Immature natural killer cell (primary cell): Measurements from ENCODE around the gene SAMD8. TPM values are rescaled to one million over a fixed set of nuclear protein-coding genes. Genes with fewer than 3 reads are reported as not detected.
A peak's percentile ranks its signal among the peaks of the same experiment; 100 is the strongest.

Source experiments
- DNase-seq, 3 donors: peaks; one replicate each; pipeline ENCODE4 v3.0.0; 2022; ENCODE audit warnings: mixed read lengths in 1 of 3
- H3K27ac Mint-ChIP-seq, 6 donors: one replicate each; pipeline ENCODE4 v1.8.0; 2020; ENCODE audit warnings: mixed read lengths in 6 of 6, mild to moderate bottlenecking in 5 of 6, inconsistent platforms in 4 of 6, moderate library complexity in 3 of 6
- H3K27me3 Mint-ChIP-seq, 3 donors: one replicate each; pipeline ENCODE4 v1.8.0; 2020 to 2021; ENCODE audit warnings: low read depth in 3 of 3, mild to moderate bottlenecking in 3 of 3, mixed read lengths in 3 of 3, moderate library complexity in 3 of 3, inconsistent platforms in 1 of 3
- H3K36me3 Mint-ChIP-seq, 3 donors: one replicate each; pipeline ENCODE4 v1.8.0; 2020; ENCODE audit warnings: mixed read lengths in 3 of 3, inconsistent platforms in 2 of 3, mild to moderate bottlenecking in 2 of 3
- H3K4me1 Mint-ChIP-seq, 2 donors: one replicate each; pipeline ENCODE4 v1.8.0; 2020; ENCODE audit warnings: inconsistent platforms in 2 of 2, mild to moderate bottlenecking in 2 of 2, mixed read lengths in 2 of 2, moderate library complexity in 1 of 2
- H3K4me3 Mint-ChIP-seq, 5 donors: one replicate each; pipeline ENCODE4 v1.8.0; 2020; ENCODE audit warnings: mild to moderate bottlenecking in 5 of 5, mixed read lengths in 5 of 5, inconsistent platforms in 3 of 5, moderate library complexity in 3 of 5
- H3K9me3 Mint-ChIP-seq, 6 donors: one replicate each; pipeline ENCODE4 v1.8.0; 2020; ENCODE audit warnings: mild to moderate bottlenecking in 6 of 6, mixed read lengths in 6 of 6, inconsistent platforms in 4 of 6, moderate library complexity in 3 of 6
- polyA plus RNA-seq, 3 donors: library from polyadenylated mRNA; unstranded; fragments of 300-500 nt; fragmentation: Illumina TruSeq; gene quantifications; one replicate each; pipeline ENCODE4 v1.2.3, GENCODE V29; 2021

Gene SAMD8
- polyA plus RNA-seq, 3 donors from 2014 or later = 5.2 to 12.6 (median 9.8) TPM

DNA sequence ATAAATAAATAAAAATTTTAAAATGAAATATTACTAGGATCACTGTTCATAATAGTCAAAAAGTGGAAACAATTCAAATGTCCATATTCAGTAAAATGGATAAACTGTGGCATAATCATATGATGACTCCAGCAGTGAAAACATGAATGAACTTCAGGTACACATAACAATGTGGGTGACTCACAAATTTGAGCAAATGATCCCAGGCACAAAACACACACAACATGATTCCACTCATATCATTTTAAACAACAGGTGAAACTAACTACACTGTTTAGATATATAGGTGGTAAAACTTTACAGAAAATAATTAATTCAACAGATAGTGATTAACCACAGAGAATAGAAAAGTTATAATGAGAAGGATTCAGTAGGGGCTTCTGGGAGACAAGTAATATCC, 14.7 kb upstream of the SAMD8 start:
- Mint-ChIP-seq H3K4me1 (no peaks in the 10 kb centered on the region), H3K27ac (no peak overlapping the region), H3K4me3 (no peak overlapping the region)

DNA sequence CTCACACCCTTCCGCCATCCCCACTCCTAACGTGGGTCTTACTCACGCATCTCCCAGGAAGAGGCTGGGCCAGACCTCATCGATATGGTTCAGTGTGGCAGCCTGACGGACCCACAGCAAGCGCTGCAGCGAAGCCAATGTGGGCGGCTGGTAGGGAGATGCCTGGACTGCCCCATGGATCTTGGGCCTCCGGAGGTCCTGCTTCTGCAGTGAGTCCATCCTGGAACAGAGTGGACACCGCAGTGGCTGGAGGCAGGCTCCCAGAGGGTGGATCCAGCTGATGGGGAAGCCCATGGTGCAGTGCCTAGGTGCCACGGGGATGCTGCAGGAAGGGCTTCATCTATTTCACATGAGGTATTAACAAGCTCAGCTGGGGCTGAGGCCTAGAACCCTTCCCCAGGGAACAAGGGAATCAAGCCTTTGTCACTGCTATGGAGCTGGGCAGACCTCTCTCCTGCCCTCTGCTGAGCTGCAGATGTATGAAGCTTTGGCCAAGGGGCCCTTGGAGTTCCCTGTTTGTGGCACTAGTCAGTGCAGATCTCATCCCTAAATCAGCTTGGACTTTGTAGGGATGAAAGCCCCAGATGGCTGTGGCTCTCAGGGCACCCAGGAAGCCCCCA, 13.7 kb upstream of the SAMD8 start:
- Mint-ChIP-seq H3K4me3 (no peak overlapping the region), H3K36me3 (no peaks in the 10 kb centered on the region), H3K27me3 (peaks cover 0 to 6% (median 4%) of the 10 kb centered on the region in 3 donors), H3K27ac (no peak overlapping the region), H3K4me1 (no peaks in the 10 kb centered on the region), H3K9me3 (no peaks in the 10 kb centered on the region)
- no peak for DNase-seq

More for the DNA sequence above, 14.7 kb upstream of the SAMD8 start:
- Mint-ChIP-seq H3K27me3 (peaks cover 0 to 4% (median 0%) of the 10 kb centered on the region in 3 donors), H3K9me3 (no peaks in the 10 kb centered on the region), H3K36me3 (no peaks in the 10 kb centered on the region)
- DNase-seq = no peak

DNA sequence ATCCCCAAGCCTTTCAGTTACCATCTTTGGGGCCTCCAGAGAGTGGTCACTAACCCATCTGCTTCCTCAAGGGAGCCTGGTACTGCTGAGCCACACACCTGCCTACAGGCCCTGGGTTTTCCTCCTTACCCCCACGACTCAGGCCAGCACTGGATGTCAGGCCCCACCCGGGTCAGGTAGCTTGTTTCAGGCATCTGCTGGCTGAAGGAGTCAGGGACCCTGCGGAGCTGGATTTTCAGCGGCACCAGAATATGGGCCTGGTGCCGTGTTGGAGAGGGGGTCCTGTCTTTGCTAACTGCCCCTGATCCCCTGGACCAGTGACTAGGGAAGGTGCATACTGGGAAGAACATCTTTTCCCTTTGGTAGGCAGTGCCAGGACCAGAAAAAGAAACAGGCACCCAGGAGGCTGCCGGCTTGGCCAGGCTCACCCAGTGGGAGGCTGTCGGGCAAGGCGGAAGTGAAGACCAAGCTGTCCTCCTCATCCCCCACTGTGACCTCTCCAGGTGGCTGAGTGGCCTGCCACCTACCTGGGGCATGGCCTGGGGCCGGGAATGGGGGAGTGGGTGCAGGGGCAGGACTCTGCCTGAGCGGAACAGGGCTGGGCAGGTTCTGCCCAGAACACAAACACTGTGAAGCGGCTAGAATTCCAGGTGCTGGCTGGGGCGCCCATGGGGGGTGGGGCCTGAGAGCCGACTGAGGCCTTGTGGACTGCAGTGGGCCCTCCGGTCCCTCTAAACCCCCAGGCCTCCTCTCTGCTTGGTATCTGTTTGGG, 12.4 kb upstream of the SAMD8 start:
- H3K27ac Mint-ChIP-seq = no peak overlapping the region
- no peak for DNase-seq
- H3K9me3 Mint-ChIP-seq = no peaks in the 10 kb centered on the region

DNA sequence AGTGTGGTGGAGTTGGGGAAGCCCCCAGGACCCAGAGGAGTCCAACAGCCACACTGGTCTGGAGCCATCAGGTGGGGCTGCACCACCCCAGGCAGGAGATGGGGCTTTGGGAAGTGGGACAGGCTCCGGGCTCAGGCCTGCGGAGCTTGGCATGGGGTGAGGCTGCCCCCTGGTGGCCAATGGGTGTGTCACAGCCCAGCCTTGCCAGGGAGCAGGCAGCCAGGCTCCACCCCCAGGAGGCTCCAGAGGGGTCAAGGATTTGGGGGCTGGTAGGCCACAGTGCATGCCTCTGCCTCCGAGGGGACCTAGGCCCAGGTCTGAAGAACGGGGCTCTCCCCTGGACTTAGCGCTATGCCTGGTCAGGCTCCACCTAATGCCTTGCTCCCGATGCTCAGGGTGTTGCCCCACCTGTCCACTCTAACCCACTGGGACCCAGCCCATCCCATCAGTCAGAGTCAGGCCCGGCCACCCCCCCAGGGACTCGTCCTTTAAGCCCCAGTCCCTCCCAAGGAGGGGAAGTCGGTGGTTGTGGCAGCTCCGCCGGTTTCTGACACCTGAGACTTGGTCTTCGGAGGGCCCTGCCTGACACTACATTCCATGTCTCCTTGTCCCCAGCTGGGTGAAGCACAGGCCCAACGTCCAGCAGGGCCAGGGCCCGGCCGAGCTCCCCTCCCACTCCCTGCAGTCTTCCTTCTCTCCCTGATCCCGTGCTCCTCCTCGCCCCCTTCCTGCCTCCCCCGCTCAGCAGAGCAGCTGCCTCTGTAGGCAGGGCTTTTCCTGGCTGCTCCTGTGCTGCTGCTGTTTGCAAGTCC, 11.3 kb upstream of the SAMD8 start:
- Mint-ChIP-seq H3K4me3 (no peak overlapping the region), H3K4me1 (no peaks in the 10 kb centered on the region), H3K27ac (no peak overlapping the region), H3K36me3 (no peaks in the 10 kb centered on the region), H3K27me3 (peaks cover 0 to 6% (median 4%) of the 10 kb centered on the region in 3 donors), H3K9me3 (no peaks in the 10 kb centered on the region)
- peak; percentile 73 to 76 (median 73) for DNase-seq

More for the DNA sequence above, 12.4 kb upstream of the SAMD8 start:
- Mint-ChIP-seq H3K36me3 (no peaks in the 10 kb centered on the region), H3K4me3 (no peak overlapping the region), H3K27me3 (peaks cover 0 to 6% (median 4%) of the 10 kb centered on the region in 3 donors), H3K4me1 (no peaks in the 10 kb centered on the region)

DNA sequence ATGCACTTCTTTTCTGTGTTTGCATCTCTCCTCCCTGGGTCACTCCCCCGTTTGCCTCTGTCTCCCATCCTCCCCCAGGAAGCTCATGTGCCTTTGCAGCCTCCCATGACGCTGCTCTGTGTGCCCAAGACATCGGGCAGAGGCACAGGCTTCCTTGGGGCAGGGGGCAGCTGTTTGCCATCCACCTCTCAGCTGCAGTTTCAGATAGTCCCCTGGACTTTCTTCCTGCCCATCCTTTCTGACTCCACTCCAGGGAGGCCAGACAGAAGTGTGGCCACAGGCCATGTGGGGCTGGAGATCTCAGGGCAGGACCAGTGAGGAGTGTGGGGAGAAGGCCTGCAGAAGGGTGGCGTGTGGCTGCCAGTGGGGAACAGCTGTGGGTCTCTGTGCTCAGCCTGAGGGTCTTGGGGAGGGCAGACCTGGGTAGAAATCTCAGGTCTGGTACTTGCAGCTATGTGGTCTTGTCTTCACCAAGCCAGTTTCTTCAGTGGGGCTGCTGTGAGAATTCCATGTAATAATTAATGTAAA, 10.6 kb upstream of the SAMD8 start:
- Mint-ChIP-seq H3K27me3 (peaks cover 0 to 6% (median 4%) of the 10 kb centered on the region in 3 donors), H3K9me3 (no peaks in the 10 kb centered on the region), H3K36me3 (no peaks in the 10 kb centered on the region), H3K27ac (no peak overlapping the region), H3K4me1 (no peaks in the 10 kb centered on the region), H3K4me3 (no peak overlapping the region)
- DNase-seq = no peak

DNA sequence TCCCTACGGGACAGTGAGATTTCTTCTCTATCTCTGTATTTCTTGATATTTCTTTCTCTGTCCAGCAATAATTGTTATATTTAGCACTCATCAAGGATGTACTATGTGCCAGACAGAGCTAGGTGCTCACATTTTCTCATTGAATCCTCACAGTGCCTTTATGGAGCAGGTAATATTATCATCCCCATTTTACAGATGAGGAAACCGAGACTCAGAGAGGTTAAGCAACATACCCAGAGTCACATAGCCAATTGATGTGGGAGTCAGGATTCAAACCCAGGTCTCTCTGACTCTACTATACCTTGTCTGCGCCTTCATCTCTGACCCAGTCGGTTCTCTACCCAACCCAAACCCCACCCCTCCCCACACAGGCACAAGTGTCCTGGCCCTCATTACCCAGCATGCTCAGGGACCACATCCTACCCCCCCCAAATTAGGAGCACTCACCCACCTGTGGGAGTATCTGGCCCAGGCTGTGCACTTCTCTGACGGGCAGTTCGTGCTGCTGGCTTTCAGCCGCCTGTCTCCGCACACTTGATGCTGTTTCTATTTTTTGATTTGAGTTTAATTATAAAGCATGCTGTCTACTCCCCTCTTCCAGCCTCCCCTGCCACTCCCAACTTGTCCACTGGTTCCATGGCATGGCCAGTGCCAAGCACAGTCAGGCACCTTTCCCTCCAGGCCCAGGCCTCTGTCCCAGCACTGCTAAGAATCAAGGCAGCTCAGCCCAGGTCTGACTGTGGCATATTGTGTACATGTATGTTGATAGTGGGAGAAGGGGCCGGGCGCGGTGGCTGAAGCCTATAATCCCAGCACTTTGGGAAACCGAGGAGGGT, 9.8 kb upstream of the SAMD8 start:
- DNase-seq = no peak
- Mint-ChIP-seq H3K9me3 (no peaks in the 10 kb centered on the region), H3K27me3 (peaks cover 0 to 9% (median 4%) of the 10 kb centered on the region in 3 donors), H3K4me1 (no peaks in the 10 kb centered on the region), H3K4me3 (no peak overlapping the region), H3K36me3 (no peaks in the 10 kb centered on the region), H3K27ac (no peak overlapping the region)

DNA sequence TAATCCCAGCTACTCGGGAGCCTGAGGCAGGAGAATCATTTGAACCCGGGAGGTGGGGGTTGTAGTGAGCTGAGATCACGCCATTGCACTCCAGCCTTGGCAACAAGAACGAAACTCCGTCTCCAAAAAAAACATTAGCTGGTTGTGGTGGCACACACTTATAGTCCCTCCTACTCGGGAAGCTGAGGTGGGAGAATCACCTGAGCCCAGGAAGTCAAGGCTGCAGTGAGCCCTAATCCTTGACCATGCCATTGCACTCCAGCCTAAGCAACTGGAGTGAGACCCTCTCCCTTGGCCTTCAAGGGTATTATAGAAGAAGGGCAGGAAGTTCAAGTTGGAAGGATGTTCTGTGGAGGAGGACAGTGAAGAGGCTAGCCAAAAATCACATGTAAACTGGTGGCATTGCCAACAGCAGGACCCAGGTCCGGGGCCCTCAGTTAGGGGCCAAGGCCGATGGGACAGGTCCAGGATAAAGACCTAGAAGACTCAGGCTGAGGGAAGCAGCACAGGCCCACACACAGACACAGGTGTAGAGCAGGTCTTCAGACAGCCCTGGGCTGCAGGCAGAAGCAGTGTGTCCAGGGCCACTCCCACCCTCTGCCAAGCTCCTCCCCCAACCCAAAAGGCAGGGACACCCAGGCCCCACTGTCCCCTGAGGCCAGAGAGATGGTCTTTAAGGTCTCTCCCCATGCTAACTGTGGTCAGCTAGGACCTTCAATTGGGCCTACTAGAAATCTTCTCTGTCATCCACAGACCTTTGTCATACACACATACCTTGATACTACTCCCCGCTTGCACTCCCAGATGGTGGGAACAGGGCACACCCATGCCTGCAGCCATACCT, 8.4 kb upstream of the SAMD8 start:
- H3K27me3 Mint-ChIP-seq = peaks cover 0 to 9% (median 4%) of the 10 kb centered on the region in 3 donors
- H3K27ac Mint-ChIP-seq = peak overlapping the region in 1 of 6 donors; percentile 32
- no peak for DNase-seq
- no peaks in the 10 kb centered on the region for H3K4me1 Mint-ChIP-seq
- no peaks in the 10 kb centered on the region for H3K36me3 Mint-ChIP-seq
- H3K4me3 Mint-ChIP-seq = no peak overlapping the region
- no peaks in the 10 kb centered on the region for H3K9me3 Mint-ChIP-seq

DNA sequence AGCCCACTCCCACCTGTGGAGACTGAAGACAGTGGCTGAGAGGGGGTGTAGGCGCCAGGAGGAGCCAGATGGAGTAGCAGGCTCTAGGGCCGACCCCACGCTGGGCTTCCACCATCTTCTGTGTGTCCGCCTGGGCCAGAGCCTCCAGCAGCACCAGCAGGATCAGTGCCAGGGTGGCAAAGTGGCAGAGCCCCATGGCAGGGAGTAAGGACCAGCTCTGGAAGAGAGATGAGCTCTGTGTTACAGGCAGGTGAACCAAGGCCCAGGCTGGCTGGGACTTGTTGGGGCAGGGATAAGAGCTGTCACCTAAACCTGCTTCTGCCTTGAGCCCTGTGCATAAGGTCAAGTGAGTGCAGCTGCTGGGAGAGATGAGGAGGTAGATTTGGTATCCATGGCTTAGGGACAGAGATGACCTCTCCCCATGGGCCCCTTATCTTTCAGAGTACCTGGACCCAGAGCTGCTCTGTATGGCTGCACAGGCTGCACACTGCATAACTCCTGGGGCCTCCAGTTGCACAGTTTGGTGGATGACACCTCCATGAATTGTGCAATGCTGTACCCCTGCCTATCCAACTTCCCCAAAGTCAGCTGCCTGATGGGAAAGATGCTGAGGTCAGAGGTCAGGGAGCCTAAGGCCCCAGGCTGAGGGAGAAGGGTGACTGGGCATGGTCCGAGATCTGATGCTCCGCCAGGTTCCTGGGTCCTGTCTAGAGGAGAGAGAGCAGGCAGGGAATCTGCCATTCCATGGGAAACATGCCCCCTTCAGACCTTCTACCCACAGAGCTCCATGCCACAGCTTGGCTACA, 7.4 kb upstream of the SAMD8 start:
- no peaks in the 10 kb centered on the region for H3K36me3 Mint-ChIP-seq
- H3K4me3 Mint-ChIP-seq = no peak overlapping the region
- no peaks in the 10 kb centered on the region for H3K4me1 Mint-ChIP-seq
- peaks cover 0 to 9% (median 4%) of the 10 kb centered on the region in 3 donors for H3K27me3 Mint-ChIP-seq
- H3K9me3 Mint-ChIP-seq = no peaks in the 10 kb centered on the region
- no peak for DNase-seq
- H3K27ac Mint-ChIP-seq = no peak overlapping the region

DNA sequence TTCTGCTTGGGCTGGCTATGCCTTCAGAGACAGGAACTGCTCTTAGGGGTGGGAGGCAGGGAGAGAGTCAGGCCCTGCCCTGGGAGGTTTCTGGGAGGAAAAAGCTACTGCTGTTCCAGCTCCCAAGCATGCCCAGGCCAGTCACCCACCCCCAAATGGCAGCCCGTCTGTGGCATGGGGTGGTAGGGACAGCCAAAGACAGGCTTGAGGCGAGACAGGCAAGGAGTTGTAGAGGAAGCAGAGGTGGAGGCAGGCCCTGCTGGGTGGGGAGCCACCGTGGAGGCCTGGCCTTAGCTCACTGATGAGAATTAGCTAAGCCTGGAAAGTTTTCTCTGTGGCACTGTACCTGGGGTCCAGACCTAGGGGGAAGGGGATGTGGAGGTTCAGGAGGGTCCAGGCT, 6.6 kb upstream of the SAMD8 start:
- H3K27ac Mint-ChIP-seq = peak overlapping the region in 1 of 6 donors; percentile 64

DNA sequence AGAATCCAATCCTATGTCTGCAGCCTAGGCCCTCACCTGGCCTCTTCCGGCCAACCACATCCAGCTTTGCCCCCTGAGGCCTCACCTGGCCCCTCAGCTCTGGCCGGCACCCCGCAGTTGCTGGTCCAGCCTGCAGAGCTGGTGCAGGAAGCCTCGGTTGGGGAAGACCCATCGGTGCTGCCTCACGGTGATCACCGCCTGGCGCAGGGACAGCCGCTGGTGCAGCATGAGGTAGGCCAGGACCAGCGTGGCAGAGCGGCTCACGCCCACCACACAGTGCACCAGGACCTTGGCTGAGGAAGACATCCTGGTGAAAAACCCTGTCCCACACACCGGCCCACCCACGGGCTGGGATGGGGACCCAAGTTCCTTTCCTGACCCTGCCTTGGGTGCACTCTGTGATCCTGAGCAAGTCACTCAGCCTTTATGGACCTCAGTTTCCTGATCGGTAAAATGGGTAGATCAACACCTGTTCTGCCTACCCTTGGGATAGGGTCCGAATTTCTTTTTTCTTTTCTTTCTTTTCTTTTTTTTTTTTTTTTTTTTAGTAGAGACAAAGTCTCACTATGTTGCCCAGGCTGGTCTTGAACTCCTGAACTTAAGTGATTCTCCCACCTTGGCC, 5.8 kb upstream of the SAMD8 start:
- Mint-ChIP-seq H3K4me3 (no peak overlapping the region), H3K27me3 (peaks cover 0 to 9% (median 4%) of the 10 kb centered on the region in 3 donors), H3K36me3 (no peaks in the 10 kb centered on the region), H3K27ac (no peak overlapping the region), H3K4me1 (peaks cover 8 to 15% of the 10 kb centered on the region in 2 donors), H3K9me3 (peaks cover 0 to 1% (median 0%) of the 10 kb centered on the region in 6 donors)
- no peak for DNase-seq

More for the DNA sequence above, 6.6 kb upstream of the SAMD8 start:
- Mint-ChIP-seq H3K4me3 (no peak overlapping the region), H3K36me3 (no peaks in the 10 kb centered on the region), H3K4me1 (peaks cover 3 to 7% of the 10 kb centered on the region in 2 donors), H3K27me3 (peaks cover 0 to 9% (median 4%) of the 10 kb centered on the region in 3 donors), H3K9me3 (peaks cover 0 to 1% (median 0%) of the 10 kb centered on the region in 6 donors)
- no peak for DNase-seq

DNA sequence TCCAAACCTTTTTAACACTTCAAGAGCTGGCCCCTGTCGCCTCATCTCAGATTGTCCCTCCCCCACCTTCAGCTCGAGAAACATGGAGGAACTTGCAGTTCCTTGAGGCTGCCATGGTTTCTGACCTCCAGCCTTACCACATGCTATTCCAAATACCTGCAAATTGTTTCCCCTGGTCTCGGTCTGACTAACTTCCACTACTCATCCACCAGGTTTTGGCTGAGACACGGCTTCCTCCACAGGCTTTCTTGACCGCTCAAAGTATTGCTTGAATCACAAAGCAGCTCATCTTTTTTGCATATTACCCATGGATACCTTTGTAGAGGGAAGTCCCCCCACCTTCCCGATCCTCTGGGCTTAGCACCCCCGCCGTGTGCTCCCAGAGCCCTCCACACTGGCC, 5.2 kb upstream of the SAMD8 start:
- Mint-ChIP-seq H3K27ac (peak overlapping the region in 1 of 6 donors; percentile 41), H3K36me3 (no peaks in the 10 kb centered on the region), H3K27me3 (peaks cover 0 to 11% (median 4%) of the 10 kb centered on the region in 3 donors), H3K4me1 (peaks cover 13 to 21% of the 10 kb centered on the region in 2 donors), H3K4me3 (no peak overlapping the region), H3K9me3 (peaks cover 0 to 1% (median 0%) of the 10 kb centered on the region in 6 donors)
- no peak for DNase-seq
